GM23338 (cell line): Measurements from ENCODE around the gene IGF2R. TPM values are rescaled to one million over a fixed set of nuclear protein-coding genes. Genes with fewer than 3 reads are reported as not detected.

Experiments used
- ATAC-seq: fragments of 200-7000 bp; cut with Tn5 transposase; 3 replicates; pipeline ENCODE4 v1.9.1; 2020
- DNase-seq: peaks from one replicate; pipeline ENCODE4 v3.0.0-alpha.2; 2015; ENCODE audit warnings: low spot score
- H2AFZ ChIP-seq: fragments of 200-600 bp; sonication (generic); 2 replicates; pipeline ENCODE4 v1.8.0; 2016; ENCODE audit warnings: antibody characterized with exemption, mild to moderate bottlenecking, moderate library complexity
- H3F3A ChIP-seq: fragments of 200-600 bp; sonication (generic); replicated peaks from 2 replicates; pipeline ENCODE4 v1.8.0; 2017; ENCODE audit warnings: antibody characterized with exemption, mixed run types, low read depth
- H3K27ac ChIP-seq: fragments of 200-600 bp; sonication (generic); 2 replicates; pipeline ENCODE4 v1.6.1; 2016; ENCODE audit warnings: low read depth
- H3K27me3 ChIP-seq: fragments of 200-600 bp; sonication (generic); 2 replicates; pipeline ENCODE4 v1.8.0; 2016; ENCODE audit warnings: mild to moderate bottlenecking, mixed run types, moderate library complexity; ENCODE audit not compliant: insufficient read depth
- H3K36me3 ChIP-seq: fragments of 200-600 bp; sonication (generic); 2 replicates; pipeline ENCODE4 v1.8.0; 2016; ENCODE audit warnings: mild to moderate bottlenecking; ENCODE audit not compliant: insufficient read depth
- H3K4me1 ChIP-seq: fragments of 200-600 bp; sonication (generic); 2 replicates; pipeline ENCODE4 v1.8.0; 2016; ENCODE audit warnings: mild to moderate bottlenecking, moderate library complexity; ENCODE audit not compliant: insufficient read depth
- H3K4me2 ChIP-seq: fragments of 200-600 bp; sonication (generic); 2 replicates; pipeline ENCODE4 v1.7.1; 2017; ENCODE audit warnings: mixed run types
- H3K4me3 ChIP-seq: fragments of 200-600 bp; sonication (generic); 2 replicates; pipeline ENCODE4 v1.6.1; 2016; ENCODE audit warnings: mixed run types
- H3K79me2 ChIP-seq: fragments of 200-600 bp; sonication (generic); replicated peaks from 2 replicates; pipeline ENCODE4 v1.8.0; 2017; ENCODE audit warnings: mild to moderate bottlenecking; ENCODE audit not compliant: insufficient read depth
- H3K9me2 ChIP-seq: fragments of 200-600 bp; sonication (generic); 2 replicates; pipeline ENCODE4 v1.8.0; 2017; ENCODE audit not compliant: insufficient read depth
- H4K20me1 ChIP-seq: fragments of 200-600 bp; sonication (generic); replicated peaks from 2 replicates; pipeline ENCODE4 v1.8.0; 2017; ENCODE audit warnings: mild to moderate bottlenecking; ENCODE audit not compliant: insufficient read depth
- H3K27ac Mint-ChIP-seq: 2 replicates; pipeline ENCODE4 v1.8.0; 2020; ENCODE audit warnings: inconsistent platforms, mild to moderate bottlenecking, moderate library complexity, mixed read lengths
- H3K27me3 Mint-ChIP-seq: 3 replicates; pipeline ENCODE4 v1.8.0; 2022; ENCODE audit warnings: low read depth, mild to moderate bottlenecking, moderate library complexity, mixed read lengths, inconsistent platforms; ENCODE audit not compliant: insufficient read depth, poor library complexity
- H3K36me3 Mint-ChIP-seq: 3 replicates; pipeline ENCODE4 v1.8.0; 2021; ENCODE audit warnings: low read depth, mild to moderate bottlenecking, inconsistent platforms, moderate library complexity, mixed read lengths
- H3K4me1 Mint-ChIP-seq: 3 replicates; pipeline ENCODE4 v1.8.0; 2020; ENCODE audit warnings: mild to moderate bottlenecking, inconsistent platforms, mixed read lengths
- H3K4me3 Mint-ChIP-seq: 3 replicates; pipeline ENCODE4 v1.8.0; 2021; ENCODE audit warnings: moderate library complexity, mild to moderate bottlenecking, inconsistent platforms, mixed read lengths
- H3K9me3 Mint-ChIP-seq: 3 replicates; pipeline ENCODE4 v1.8.0; 2020; ENCODE audit warnings: moderate library complexity, mild to moderate bottlenecking, inconsistent platforms, mixed read lengths
- CREB1 ChIP-seq: fragments of 250-450 bp; sonication (Bioruptor Pico); IDR thresholded peaks from 2 replicates; pipeline ENCODE4 v1.5.0; 2020; ENCODE audit warnings: low read depth, mild to moderate bottlenecking, moderate library complexity
- EZH2 ChIP-seq: fragments of 200-600 bp; sonication (generic); IDR thresholded peaks from one replicate; pipeline ENCODE4 v1.8.0; 2017; ENCODE audit warnings: antibody characterized with exemption, mild to moderate bottlenecking, low read depth; ENCODE audit not compliant: unreplicated experiment
- EZH2phosphoT487 ChIP-seq: fragments of 200-600 bp; sonication (generic); IDR thresholded peaks from one replicate; pipeline ENCODE4 v1.8.1; 2018; ENCODE audit warnings: antibody characterized with exemption; ENCODE audit not compliant: unreplicated experiment
- POLR2AphosphoS5 ChIP-seq: IDR thresholded peaks from 2 replicates; pipeline ENCODE4 v1.6.1; 2016; ENCODE audit warnings: antibody characterized with exemption, low read depth
- ZNF114 ChIP-seq: fragments of 250-450 bp; sonication (Bioruptor Pico); IDR thresholded peaks from 2 replicates; pipeline ENCODE4 v1.5.0; 2020; ENCODE audit warnings: mild to moderate bottlenecking, moderate library complexity
- ZNF331 ChIP-seq: fragments of 250-450 bp; sonication (Bioruptor Pico); IDR thresholded peaks from 2 replicates; pipeline ENCODE4 v1.5.0; 2020; ENCODE audit warnings: low read depth, mild to moderate bottlenecking, moderate library complexity
- polyA plus RNA-seq: library from polyadenylated mRNA; unstranded; fragments of >200 nt; fragmentation: Nextera tagmentation; extraction: Ambion mirVana; gene quantifications from 2 replicates; pipeline ENCODE4 v1.2.1, GENCODE V29; 2016
- total RNA-seq: library from RNA; depleted of rRNA; stranded (reverse); fragments of >200 nt; shearing (Covaris generic); gene quantifications from 2 replicates; pipeline ENCODE4 v1.2.3, GENCODE V29; 2014
- TF ChIP-seq, protein P1 (sequence below): fragments of 250-450 bp; sonication (Bioruptor Pico); IDR thresholded peaks from 2 replicates; pipeline ENCODE4 v1.5.0; 2020; ENCODE audit warnings: mild to moderate bottlenecking, moderate library complexity
- TF ChIP-seq, protein P2 (sequence below), 2 experiments: fragments of 200-600 bp in 1 of 2; sonication (generic) in 1 of 2; conservative IDR thresholded peaks; 2 replicates each; pipeline versions ENCODE4 v1.5.1 to v1.6.1; 2016 to 2017; ENCODE audit warnings: antibody characterized with exemption in 2 of 2, low read depth in 2 of 2, mild to moderate bottlenecking in 2 of 2, moderate library complexity in 1 of 2
- TF ChIP-seq, protein P3 (sequence below): IDR thresholded peaks from one replicate; pipeline ENCODE4 v1.6.1; 2018; ENCODE audit warnings: antibody characterized with exemption; ENCODE audit not compliant: unreplicated experiment
- TF ChIP-seq, protein P4 (sequence below): IDR thresholded peaks from 2 replicates; pipeline ENCODE4 v1.6.1; 2016; ENCODE audit warnings: antibody characterized with exemption

IGF2R gene
- total and polyA plus RNA-seq, 2 experiments from 2014 or later, result 12.5 to 76.4 TPM

DNA sequence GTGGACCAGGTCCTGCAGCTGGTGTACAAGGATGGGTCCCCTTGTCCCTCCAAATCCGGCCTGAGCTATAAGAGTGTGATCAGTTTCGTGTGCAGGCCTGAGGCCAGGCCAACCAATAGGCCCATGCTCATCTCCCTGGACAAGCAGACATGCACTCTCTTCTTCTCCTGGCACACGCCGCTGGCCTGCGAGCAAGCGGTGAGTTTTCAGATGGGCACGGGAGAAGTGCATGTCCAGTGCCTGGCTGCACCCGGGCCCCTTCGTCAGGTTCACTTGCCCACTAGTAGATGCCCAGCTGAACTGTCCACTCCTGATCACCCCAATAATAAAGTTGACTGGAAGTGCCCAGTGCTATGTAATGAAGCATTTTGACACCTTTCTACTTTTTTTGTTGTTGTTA is 104.4 kb downstream of the IGF2R start (continued):
- TF ChIP-seq, protein P1, sequence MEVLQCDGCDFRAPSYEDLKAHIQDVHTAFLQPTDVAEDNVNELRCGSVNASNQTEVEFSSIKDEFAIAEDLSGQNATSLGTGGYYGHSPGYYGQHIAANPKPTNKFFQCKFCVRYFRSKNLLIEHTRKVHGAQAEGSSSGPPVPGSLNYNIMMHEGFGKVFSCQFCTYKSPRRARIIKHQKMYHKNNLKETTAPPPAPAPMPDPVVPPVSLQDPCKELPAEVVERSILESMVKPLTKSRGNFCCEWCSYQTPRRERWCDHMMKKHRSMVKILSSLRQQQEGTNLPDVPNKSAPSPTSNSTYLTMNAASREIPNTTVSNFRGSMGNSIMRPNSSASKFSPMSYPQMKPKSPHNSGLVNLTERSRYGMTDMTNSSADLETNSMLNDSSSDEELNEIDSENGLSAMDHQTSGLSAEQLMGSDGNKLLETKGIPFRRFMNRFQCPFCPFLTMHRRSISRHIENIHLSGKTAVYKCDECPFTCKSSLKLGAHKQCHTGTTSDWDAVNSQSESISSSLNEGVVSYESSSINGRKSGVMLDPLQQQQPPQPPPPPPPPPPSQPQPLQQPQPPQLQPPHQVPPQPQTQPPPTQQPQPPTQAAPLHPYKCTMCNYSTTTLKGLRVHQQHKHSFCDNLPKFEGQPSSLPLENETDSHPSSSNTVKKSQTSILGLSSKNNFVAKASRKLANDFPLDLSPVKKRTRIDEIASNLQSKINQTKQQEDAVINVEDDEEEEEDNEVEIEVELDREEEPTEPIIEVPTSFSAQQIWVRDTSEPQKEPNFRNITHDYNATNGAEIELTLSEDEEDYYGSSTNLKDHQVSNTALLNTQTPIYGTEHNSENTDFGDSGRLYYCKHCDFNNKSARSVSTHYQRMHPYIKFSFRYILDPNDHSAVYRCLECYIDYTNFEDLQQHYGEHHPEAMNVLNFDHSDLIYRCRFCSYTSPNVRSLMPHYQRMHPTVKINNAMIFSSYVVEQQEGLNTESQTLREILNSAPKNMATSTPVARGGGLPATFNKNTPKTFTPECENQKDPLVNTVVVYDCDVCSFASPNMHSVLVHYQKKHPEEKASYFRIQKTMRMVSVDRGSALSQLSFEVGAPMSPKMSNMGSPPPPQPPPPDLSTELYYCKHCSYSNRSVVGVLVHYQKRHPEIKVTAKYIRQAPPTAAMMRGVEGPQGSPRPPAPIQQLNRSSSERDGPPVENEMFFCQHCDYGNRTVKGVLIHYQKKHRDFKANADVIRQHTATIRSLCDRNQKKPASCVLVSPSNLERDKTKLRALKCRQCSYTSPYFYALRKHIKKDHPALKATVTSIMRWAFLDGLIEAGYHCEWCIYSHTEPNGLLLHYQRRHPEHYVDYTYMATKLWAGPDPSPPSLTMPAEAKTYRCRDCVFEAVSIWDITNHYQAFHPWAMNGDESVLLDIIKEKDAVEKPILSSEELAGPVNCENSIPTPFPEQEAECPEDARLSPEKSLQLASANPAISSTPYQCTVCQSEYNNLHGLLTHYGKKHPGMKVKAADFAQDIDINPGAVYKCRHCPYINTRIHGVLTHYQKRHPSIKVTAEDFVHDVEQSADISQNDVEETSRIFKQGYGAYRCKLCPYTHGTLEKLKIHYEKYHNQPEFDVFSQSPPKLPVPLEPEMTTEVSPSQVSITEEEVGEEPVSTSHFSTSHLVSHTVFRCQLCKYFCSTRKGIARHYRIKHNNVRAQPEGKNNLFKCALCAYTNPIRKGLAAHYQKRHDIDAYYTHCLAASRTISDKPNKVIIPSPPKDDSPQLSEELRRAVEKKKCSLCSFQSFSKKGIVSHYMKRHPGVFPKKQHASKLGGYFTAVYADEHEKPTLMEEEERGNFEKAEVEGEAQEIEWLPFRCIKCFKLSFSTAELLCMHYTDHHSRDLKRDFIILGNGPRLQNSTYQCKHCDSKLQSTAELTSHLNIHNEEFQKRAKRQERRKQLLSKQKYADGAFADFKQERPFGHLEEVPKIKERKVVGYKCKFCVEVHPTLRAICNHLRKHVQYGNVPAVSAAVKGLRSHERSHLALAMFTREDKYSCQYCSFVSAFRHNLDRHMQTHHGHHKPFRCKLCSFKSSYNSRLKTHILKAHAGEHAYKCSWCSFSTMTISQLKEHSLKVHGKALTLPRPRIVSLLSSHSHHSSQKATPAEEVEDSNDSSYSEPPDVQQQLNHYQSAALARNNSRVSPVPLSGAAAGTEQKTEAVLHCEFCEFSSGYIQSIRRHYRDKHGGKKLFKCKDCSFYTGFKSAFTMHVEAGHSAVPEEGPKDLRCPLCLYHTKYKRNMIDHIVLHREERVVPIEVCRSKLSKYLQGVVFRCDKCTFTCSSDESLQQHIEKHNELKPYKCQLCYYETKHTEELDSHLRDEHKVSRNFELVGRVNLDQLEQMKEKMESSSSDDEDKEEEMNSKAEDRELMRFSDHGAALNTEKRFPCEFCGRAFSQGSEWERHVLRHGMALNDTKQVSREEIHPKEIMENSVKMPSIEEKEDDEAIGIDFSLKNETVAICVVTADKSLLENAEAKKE, result no peak
- no peak for TF ChIP-seq EZH2phosphoT487
- TF ChIP-seq, protein P2, sequence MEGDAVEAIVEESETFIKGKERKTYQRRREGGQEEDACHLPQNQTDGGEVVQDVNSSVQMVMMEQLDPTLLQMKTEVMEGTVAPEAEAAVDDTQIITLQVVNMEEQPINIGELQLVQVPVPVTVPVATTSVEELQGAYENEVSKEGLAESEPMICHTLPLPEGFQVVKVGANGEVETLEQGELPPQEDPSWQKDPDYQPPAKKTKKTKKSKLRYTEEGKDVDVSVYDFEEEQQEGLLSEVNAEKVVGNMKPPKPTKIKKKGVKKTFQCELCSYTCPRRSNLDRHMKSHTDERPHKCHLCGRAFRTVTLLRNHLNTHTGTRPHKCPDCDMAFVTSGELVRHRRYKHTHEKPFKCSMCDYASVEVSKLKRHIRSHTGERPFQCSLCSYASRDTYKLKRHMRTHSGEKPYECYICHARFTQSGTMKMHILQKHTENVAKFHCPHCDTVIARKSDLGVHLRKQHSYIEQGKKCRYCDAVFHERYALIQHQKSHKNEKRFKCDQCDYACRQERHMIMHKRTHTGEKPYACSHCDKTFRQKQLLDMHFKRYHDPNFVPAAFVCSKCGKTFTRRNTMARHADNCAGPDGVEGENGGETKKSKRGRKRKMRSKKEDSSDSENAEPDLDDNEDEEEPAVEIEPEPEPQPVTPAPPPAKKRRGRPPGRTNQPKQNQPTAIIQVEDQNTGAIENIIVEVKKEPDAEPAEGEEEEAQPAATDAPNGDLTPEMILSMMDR (conservative IDR thresholded peaks at IDR 0.05; ENCODE audit: low read depth in 2 of 2), result no peak

DNA sequence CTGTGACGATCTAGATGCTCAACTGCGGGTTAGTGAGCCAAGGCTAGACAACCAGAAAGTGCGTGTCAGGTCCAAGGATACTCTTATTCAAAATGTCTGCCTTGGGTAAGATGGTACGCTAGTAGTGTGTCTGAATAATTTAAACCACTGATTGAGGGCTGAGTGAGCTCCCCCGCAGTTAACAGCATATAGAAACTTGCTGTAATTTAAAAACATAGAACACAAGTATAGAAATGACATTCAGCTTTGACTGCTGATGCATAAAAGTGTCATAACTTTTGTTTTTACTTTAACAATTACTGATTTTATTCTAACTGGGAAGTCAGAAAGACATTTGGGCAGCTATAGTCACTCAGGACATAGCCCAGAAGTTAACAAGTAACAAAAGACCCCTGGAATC is 107.1 kb downstream of the IGF2R start:
- H3K4me1 Mint-ChIP-seq, result no peaks in the 10 kb centered on the region
- H3K4me3 Mint-ChIP-seq, result no peak overlapping the region
- H3K27me3 ChIP-seq, result no peaks in the 10 kb centered on the region
- no peak overlapping the region for H3K4me2 ChIP-seq
- H3K36me3 Mint-ChIP-seq, result peaks cover 90% of the 10 kb centered on the region
- no peak for ATAC-seq
- no peaks in the 10 kb centered on the region; the same call in 1 of the 2 replicates for H4K20me1 ChIP-seq
- no peak overlapping the region for H3K27ac ChIP-seq
- no peak overlapping the region for H2AFZ ChIP-seq
- H3K36me3 ChIP-seq, result peaks cover 25% of the 10 kb centered on the region
- peaks cover 8% of the 10 kb centered on the region for H3K9me3 Mint-ChIP-seq
- H3K4me1 ChIP-seq, result no peaks in the 10 kb centered on the region
- no peak for DNase-seq
- H3K9me2 ChIP-seq, result no peaks in the 10 kb centered on the region
- no peaks in the 10 kb centered on the region for H3F3A ChIP-seq
- no peak overlapping the region for H3K4me3 ChIP-seq
- H3K27me3 Mint-ChIP-seq, result peaks cover 13% of the 10 kb centered on the region
- no peak overlapping the region for H3K27ac Mint-ChIP-seq
- H3K79me2 ChIP-seq, result no peaks in the 10 kb centered on the region
- TF ChIP-seq POLR2AphosphoS5 (no peak), EZH2 (no peak), ZNF114 (CRISPR knock-in tag) (no peak), ZNF331 (CRISPR knock-in tag) (no peak), EZH2phosphoT487 (no peak), CREB1 (no peak)
- TF ChIP-seq, protein P3, sequence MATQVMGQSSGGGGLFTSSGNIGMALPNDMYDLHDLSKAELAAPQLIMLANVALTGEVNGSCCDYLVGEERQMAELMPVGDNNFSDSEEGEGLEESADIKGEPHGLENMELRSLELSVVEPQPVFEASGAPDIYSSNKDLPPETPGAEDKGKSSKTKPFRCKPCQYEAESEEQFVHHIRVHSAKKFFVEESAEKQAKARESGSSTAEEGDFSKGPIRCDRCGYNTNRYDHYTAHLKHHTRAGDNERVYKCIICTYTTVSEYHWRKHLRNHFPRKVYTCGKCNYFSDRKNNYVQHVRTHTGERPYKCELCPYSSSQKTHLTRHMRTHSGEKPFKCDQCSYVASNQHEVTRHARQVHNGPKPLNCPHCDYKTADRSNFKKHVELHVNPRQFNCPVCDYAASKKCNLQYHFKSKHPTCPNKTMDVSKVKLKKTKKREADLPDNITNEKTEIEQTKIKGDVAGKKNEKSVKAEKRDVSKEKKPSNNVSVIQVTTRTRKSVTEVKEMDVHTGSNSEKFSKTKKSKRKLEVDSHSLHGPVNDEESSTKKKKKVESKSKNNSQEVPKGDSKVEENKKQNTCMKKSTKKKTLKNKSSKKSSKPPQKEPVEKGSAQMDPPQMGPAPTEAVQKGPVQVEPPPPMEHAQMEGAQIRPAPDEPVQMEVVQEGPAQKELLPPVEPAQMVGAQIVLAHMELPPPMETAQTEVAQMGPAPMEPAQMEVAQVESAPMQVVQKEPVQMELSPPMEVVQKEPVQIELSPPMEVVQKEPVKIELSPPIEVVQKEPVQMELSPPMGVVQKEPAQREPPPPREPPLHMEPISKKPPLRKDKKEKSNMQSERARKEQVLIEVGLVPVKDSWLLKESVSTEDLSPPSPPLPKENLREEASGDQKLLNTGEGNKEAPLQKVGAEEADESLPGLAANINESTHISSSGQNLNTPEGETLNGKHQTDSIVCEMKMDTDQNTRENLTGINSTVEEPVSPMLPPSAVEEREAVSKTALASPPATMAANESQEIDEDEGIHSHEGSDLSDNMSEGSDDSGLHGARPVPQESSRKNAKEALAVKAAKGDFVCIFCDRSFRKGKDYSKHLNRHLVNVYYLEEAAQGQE, result no peak
- TF ChIP-seq, protein P2 (conservative IDR thresholded peaks at IDR 0.05; ENCODE audit: low read depth in 2 of 2), result no peak
- TF ChIP-seq, protein P4, sequence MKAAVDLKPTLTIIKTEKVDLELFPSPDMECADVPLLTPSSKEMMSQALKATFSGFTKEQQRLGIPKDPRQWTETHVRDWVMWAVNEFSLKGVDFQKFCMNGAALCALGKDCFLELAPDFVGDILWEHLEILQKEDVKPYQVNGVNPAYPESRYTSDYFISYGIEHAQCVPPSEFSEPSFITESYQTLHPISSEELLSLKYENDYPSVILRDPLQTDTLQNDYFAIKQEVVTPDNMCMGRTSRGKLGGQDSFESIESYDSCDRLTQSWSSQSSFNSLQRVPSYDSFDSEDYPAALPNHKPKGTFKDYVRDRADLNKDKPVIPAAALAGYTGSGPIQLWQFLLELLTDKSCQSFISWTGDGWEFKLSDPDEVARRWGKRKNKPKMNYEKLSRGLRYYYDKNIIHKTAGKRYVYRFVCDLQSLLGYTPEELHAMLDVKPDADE, result no peak
